Astrocyte (in vitro differentiated cells and primary cell): ENCODE data around the gene ZBTB7A. TPM values are rescaled to one million over a fixed set of nuclear protein-coding genes. Genes with fewer than 3 reads are reported as not detected.

ENCODE experiments used
- DNase-seq: peaks from one replicate; pipeline ENCODE4 v3.0.0-alpha.2; 2010; ENCODE audit warnings: low read depth
- FAIRE-seq: peaks from 2 replicates; lab custom pipeline; 2011; peaks lifted over from hg19 to GRCh38; lab: Jason Lieb, UNC
- H2AFZ ChIP-seq: 2 replicates; pipeline ENCODE4 v1.6.0; 2012; ENCODE audit warnings: low read depth, low read length, inconsistent platforms
- H3K27ac ChIP-seq: 2 replicates; pipeline ENCODE4 v1.5.1; 2011; ENCODE audit warnings: low read depth, low read length, inconsistent platforms
- H3K27me3 ChIP-seq: 2 replicates; pipeline ENCODE4 v1.6.0; 2011; ENCODE audit warnings: low read length, inconsistent platforms; ENCODE audit not compliant: insufficient read depth
- H3K36me3 ChIP-seq: 2 replicates; pipeline ENCODE4 v1.5.1; 2011; ENCODE audit warnings: low read length, inconsistent platforms; ENCODE audit not compliant: insufficient read depth
- H3K4me1 ChIP-seq: 2 replicates; pipeline ENCODE4 v1.5.1; 2011; ENCODE audit warnings: low read length, inconsistent platforms; ENCODE audit not compliant: insufficient read depth
- H3K4me2 ChIP-seq: 2 replicates; pipeline ENCODE4 v1.6.0; 2012; ENCODE audit warnings: low read length, inconsistent platforms
- H3K4me3 ChIP-seq: 2 replicates; pipeline ENCODE4 v1.5.1; 2011; ENCODE audit warnings: low read depth, mild to moderate bottlenecking, low read length, inconsistent platforms; ENCODE audit not compliant: insufficient read depth
- H3K79me2 ChIP-seq: 2 replicates; pipeline ENCODE4 v1.6.0; 2012; ENCODE audit warnings: mild to moderate bottlenecking, low read length, inconsistent platforms; ENCODE audit not compliant: insufficient read depth
- H3K9ac ChIP-seq: 2 replicates; pipeline ENCODE4 v1.6.0; 2012; ENCODE audit warnings: mild to moderate bottlenecking, low read length, inconsistent platforms
- H3K9me3 ChIP-seq: 2 replicates; pipeline ENCODE4 v1.5.1; 2012; ENCODE audit warnings: low read depth, mild to moderate bottlenecking, low read length, inconsistent platforms; ENCODE audit not compliant: insufficient read depth
- H4K20me1 ChIP-seq: 2 replicates; pipeline ENCODE4 v1.6.0; 2012; ENCODE audit warnings: low read length, inconsistent platforms; ENCODE audit not compliant: insufficient read depth
- H3K27ac Mint-ChIP-seq: one replicate; pipeline ENCODE4 v1.8.0; 2021; ENCODE audit warnings: mild to moderate bottlenecking, mixed read lengths; ENCODE audit not compliant: unreplicated experiment
- H3K27me3 Mint-ChIP-seq: one replicate; pipeline ENCODE4 v1.8.0; 2021; ENCODE audit warnings: low read depth, mixed read lengths; ENCODE audit not compliant: unreplicated experiment
- H3K36me3 Mint-ChIP-seq: one replicate; pipeline ENCODE4 v1.8.0; 2021; ENCODE audit warnings: low read depth, mixed read lengths; ENCODE audit not compliant: unreplicated experiment
- H3K4me1 Mint-ChIP-seq: one replicate; pipeline ENCODE4 v1.8.0; 2021; ENCODE audit warnings: low read depth, mixed read lengths; ENCODE audit not compliant: unreplicated experiment
- H3K4me3 Mint-ChIP-seq: one replicate; pipeline ENCODE4 v1.8.0; 2021; ENCODE audit warnings: mild to moderate bottlenecking, moderate library complexity, mixed read lengths; ENCODE audit not compliant: unreplicated experiment
- H3K9me3 Mint-ChIP-seq: one replicate; pipeline ENCODE4 v1.8.0; 2021; ENCODE audit warnings: mild to moderate bottlenecking, mixed read lengths; ENCODE audit not compliant: unreplicated experiment
- EZH2 ChIP-seq: IDR thresholded peaks from 2 replicates; pipeline ENCODE4 v1.6.1; 2012; ENCODE audit warnings: mild to moderate bottlenecking, low read length, inconsistent platforms; ENCODE audit not compliant: insufficient read depth
- total RNA-seq: library from RNA; stranded (reverse); gene quantifications from 2 replicates; pipeline ENCODE4 v1.2.1, GENCODE V29; 2021
- TF ChIP-seq, protein P1 (sequence below): IDR thresholded peaks from 2 replicates; pipeline ENCODE4 v1.5.1; 2011; ENCODE audit warnings: low read depth, mild to moderate bottlenecking, inconsistent platforms, low read length, moderate library complexity; ENCODE audit not compliant: insufficient read depth

The ZBTB7A gene
- total RNA-seq, 1 donor from 2014 or later = 24.3 TPM

DNA sequence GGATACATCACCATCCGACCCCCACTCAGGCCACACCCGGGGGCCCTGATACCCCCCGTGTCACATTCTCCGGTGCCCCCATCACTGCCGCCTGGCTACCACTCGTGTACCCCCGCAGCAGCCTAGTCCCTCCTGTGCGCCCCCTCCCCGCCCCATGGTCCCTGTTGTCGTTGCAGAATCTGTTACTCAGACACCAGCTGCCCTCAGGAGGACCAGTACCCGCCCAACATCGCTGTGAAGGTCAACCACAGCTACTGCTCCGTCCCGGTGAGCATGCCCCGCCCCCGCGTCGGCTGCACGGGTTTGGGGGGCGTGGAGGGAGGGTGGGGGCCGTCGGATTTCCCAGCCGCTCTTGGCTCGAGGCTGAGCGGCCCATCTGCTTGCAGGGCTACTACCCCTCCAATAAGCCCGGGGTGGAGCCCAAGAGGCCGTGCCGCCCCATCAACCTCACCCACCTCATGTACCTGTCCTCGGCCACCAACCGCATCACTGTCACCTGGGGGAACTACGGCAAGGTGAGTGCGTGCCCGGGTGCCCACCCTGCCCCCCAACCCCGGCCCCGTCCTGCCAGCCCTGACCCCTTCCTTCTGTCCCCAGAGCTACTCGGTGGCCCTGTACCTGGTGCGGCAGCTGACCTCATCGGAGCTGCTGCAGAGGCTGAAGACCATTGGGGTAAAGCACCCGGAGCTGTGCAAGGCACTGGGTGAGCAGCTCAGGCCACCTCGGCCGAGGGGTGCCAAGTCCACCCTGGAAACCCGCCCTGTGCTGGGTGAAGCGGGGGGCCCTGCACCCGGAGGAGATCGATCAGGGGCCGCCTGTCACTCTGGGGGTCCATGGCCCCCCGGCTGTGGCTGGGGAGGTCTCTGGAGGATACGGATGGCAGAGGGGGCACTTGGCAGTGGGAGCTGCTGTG, 38.1 kb downstream of the ZBTB7A start:
- Mint-ChIP-seq H3K27ac (no peak overlapping the region), H3K4me1 (no peaks in the 10 kb centered on the region), H3K9me3 (no peaks in the 10 kb centered on the region), H3K4me3 (no peak overlapping the region), H3K27me3 (no peaks in the 10 kb centered on the region), H3K36me3 (peaks cover 6% of the 10 kb centered on the region)
- H3K4me2 ChIP-seq = no peak overlapping the region
- H3K9ac ChIP-seq = no peak overlapping the region
- no peak overlapping the region for H3K4me3 ChIP-seq
- no peaks in the 10 kb centered on the region for H3K9me3 ChIP-seq
- H3K79me2 ChIP-seq = peaks cover 9% of the 10 kb centered on the region
- DNase-seq = no peak
- H3K4me1 ChIP-seq = no peaks in the 10 kb centered on the region
- no peak overlapping the region for H3K27ac ChIP-seq
- FAIRE-seq = no peak
- no peaks in the 10 kb centered on the region for H3K27me3 ChIP-seq
- no peaks in the 10 kb centered on the region for H3K36me3 ChIP-seq
- TF ChIP-seq EZH2 = no peak
- TF ChIP-seq, protein P1, sequence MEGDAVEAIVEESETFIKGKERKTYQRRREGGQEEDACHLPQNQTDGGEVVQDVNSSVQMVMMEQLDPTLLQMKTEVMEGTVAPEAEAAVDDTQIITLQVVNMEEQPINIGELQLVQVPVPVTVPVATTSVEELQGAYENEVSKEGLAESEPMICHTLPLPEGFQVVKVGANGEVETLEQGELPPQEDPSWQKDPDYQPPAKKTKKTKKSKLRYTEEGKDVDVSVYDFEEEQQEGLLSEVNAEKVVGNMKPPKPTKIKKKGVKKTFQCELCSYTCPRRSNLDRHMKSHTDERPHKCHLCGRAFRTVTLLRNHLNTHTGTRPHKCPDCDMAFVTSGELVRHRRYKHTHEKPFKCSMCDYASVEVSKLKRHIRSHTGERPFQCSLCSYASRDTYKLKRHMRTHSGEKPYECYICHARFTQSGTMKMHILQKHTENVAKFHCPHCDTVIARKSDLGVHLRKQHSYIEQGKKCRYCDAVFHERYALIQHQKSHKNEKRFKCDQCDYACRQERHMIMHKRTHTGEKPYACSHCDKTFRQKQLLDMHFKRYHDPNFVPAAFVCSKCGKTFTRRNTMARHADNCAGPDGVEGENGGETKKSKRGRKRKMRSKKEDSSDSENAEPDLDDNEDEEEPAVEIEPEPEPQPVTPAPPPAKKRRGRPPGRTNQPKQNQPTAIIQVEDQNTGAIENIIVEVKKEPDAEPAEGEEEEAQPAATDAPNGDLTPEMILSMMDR = no peak
- H2AFZ ChIP-seq = no peak overlapping the region
- H4K20me1 ChIP-seq = peaks cover 16% of the 10 kb centered on the region

DNA sequence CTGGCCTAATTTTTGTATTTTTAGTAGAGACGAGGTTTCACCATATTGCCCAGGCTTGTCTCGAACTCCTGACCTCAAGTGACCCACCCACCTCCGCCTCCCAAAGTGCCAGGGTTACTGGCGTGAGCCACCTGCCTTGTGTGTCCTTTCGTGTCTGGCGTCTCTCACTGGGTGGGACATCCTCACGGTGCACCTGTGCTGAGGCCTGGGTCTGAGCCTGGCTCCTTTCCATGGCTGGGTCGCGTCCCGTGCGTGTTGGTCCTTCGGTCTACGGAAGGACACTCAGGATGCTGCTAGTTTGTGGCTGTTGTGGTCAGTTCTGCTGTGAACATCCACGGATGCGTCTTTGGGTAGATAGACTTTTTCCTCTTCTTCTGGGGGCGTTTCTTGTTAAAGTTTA, 39.6 kb downstream of the ZBTB7A start:
- Histone ChIP-seq H3K4me1 (no peaks in the 10 kb centered on the region), H2AFZ (no peak overlapping the region), H3K79me2 (peaks cover 17% of the 10 kb centered on the region), H3K27me3 (no peaks in the 10 kb centered on the region), H3K4me2 (no peak overlapping the region), H3K36me3 (no peaks in the 10 kb centered on the region), H3K4me3 (no peak overlapping the region), H4K20me1 (peaks cover 23% of the 10 kb centered on the region), H3K9me3 (no peaks in the 10 kb centered on the region), H3K9ac (no peak overlapping the region), H3K27ac (no peak overlapping the region)
- FAIRE-seq (no peak), DNase-seq (no peak)
- no peak overlapping the region for H3K27ac Mint-ChIP-seq
- no peaks in the 10 kb centered on the region for H3K9me3 Mint-ChIP-seq
- H3K27me3 Mint-ChIP-seq = no peaks in the 10 kb centered on the region
- no peaks in the 10 kb centered on the region for H3K4me1 Mint-ChIP-seq
- H3K4me3 Mint-ChIP-seq = no peak overlapping the region
- TF ChIP-seq, protein P1 = no peak
- no peak for TF ChIP-seq EZH2
- peaks cover 8% of the 10 kb centered on the region for H3K36me3 Mint-ChIP-seq

DNA sequence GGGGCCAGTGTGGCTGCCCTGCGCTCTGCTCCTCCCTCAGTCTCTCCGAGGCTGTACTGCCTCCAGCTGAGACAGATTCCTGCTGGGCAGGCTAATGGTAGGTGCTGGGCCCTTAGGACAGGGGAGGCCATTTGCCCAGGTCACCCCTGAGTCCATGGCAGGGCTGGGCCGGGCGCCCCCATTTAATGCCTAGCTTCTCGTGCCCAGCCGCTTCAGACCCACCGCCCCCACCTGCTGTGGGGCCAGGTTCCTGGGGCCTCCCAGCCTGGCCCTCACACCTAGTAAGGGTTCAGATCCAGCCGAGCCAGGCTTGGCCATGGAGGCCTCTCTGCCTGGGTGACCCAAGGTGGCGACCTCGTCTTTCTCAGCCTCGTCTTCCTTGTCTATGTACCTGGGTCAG, 41.4 kb downstream of the ZBTB7A start:
- H3K4me1 Mint-ChIP-seq = no peaks in the 10 kb centered on the region
- FAIRE-seq (no peak), DNase-seq (no peak)
- H3K4me3 Mint-ChIP-seq = no peak overlapping the region
- no peak overlapping the region for H3K4me2 ChIP-seq
- H2AFZ ChIP-seq = no peak overlapping the region
- no peaks in the 10 kb centered on the region for H3K36me3 ChIP-seq
- no peaks in the 10 kb centered on the region for H3K9me3 ChIP-seq
- no peak overlapping the region for H3K9ac ChIP-seq
- H3K4me3 ChIP-seq = no peak overlapping the region
- H3K9me3 Mint-ChIP-seq = no peaks in the 10 kb centered on the region
- H3K27me3 ChIP-seq = no peaks in the 10 kb centered on the region
- H3K79me2 ChIP-seq = peaks cover 33% of the 10 kb centered on the region
- TF ChIP-seq EZH2 = no peak
- TF ChIP-seq, protein P1 = no peak
- peaks cover 41% of the 10 kb centered on the region for H4K20me1 ChIP-seq
- H3K27ac ChIP-seq = no peak overlapping the region
- peaks cover 11% of the 10 kb centered on the region for H3K36me3 Mint-ChIP-seq
- no peak overlapping the region for H3K27ac Mint-ChIP-seq
- H3K27me3 Mint-ChIP-seq = no peaks in the 10 kb centered on the region
- no peaks in the 10 kb centered on the region for H3K4me1 ChIP-seq
